Measurements from ENCODE around the gene PARVB. TPM values are rescaled to one million over a fixed set of nuclear protein-coding genes. Genes with fewer than 3 reads are reported as not detected.

Gene PARVB
- total and polyA plus RNA-seq, 2 of the 8 experiments (the other 6 are each of a cell fraction or from before 2014, with no cell fraction given) = 14.5 to 18.6 TPM

- no peak for TF ChIP-seq ATF2 (IDR thresholded peaks at IDR 0.05; ENCODE audit: low read length)
- no peak for TF ChIP-seq TAF7 (optimal IDR thresholded peaks at IDR 0.05; ENCODE audit: borderline replicate concordance, low read depth, low read length)
- no peak for TF ChIP-seq RNF2 (IDR thresholded peaks at IDR 0.05; ENCODE audit: borderline replicate concordance, low read depth, low read length, missing control alignments, poor library complexity, severe bottlenecking)
- TF ChIP-seq TAF1 (IDR thresholded peaks at IDR 0.05; ENCODE audit: low read depth, low read length) = no peak
Measured at GRCh38 chr22:44087089-44087430, 63.0 kb downstream of the PARVB start (continued).
